Duodenal mucosa (tissue), 2 donors: ENCODE results near the gene C9orf50.

Experiments used
- H3K27ac ChIP-seq: one replicate; pipeline ENCODE4 v1.7.0; 2013; ENCODE audit warnings: low read depth, low read length
- H3K27me3 ChIP-seq, 2 donors: one replicate each; pipeline ENCODE4 v1.7.0; 2013; ENCODE audit warnings: low read length in 2 of 2, control low read depth in 1 of 2; ENCODE audit not compliant: insufficient read depth in 2 of 2, control insufficient read depth in 1 of 2
- H3K36me3 ChIP-seq, 2 donors: one replicate each; pipeline ENCODE4 v1.7.0; 2013; ENCODE audit warnings: low read length in 2 of 2, control low read depth in 1 of 2; ENCODE audit not compliant: insufficient read depth in 2 of 2, control insufficient read depth in 1 of 2
- H3K4me1 ChIP-seq, 2 donors: one replicate each; pipeline ENCODE4 v1.7.0; 2013; ENCODE audit warnings: low read length in 2 of 2, control low read depth in 1 of 2; ENCODE audit not compliant: insufficient read depth in 2 of 2, control insufficient read depth in 1 of 2
- H3K4me3 ChIP-seq, 2 donors: one replicate each; pipeline ENCODE4 v1.7.0; 2013; ENCODE audit warnings: low read length in 2 of 2, low read depth in 1 of 2
- H3K9ac ChIP-seq, 2 donors: one replicate each; pipeline ENCODE4 v1.7.0; 2013; ENCODE audit warnings: low read length in 2 of 2, low read depth in 1 of 2
- H3K9me3 ChIP-seq, 2 donors: one replicate each; pipeline ENCODE4 v1.7.0; 2013; ENCODE audit warnings: low read length in 2 of 2, control low read depth in 1 of 2; ENCODE audit not compliant: control insufficient read depth in 1 of 2

C9orf50 gene

GRCh38 chr9:129661029-129661428, 40.1 kb upstream of the C9orf50 start:
- no peak overlapping the region for H3K27ac ChIP-seq
- H3K4me1 ChIP-seq: no peaks in the 10 kb centered on the region
- H3K9ac ChIP-seq: no peak overlapping the region
- no peaks in the 10 kb centered on the region for H3K9me3 ChIP-seq
- H3K27me3 ChIP-seq: peaks cover 3 to 4% of the 10 kb centered on the region in 2 donors
- H3K4me3 ChIP-seq: no peak overlapping the region
- H3K36me3 ChIP-seq: no peaks in the 10 kb centered on the region

DNA sequence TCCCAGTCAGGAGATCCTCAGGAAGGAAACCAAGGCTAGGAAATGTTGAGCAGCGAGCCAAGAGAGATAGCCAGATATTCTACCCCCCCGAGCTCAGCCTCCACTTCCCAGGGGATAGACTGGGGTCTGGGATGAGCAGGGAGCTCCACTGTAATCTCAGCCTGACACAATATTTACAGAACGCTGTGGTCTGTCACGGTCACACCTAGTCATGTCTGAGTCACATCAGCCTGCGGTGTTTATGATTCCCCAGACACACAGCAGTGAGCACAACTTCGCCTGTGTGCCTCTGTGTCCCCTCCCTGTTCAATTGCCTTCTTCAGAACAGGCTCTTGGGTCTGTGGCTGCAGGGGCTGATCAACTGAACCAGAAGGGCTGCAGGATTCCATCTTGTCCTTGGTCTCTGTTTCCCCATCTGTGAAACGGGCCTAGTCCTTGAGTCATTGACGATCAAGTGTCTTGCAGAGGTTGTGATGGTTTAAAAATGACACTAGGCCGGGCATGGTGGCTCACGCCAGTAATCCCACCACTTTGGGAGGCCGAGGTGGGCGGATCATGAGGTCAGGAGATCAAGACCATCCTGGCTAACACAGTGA, 36.0 kb upstream of the C9orf50 start:
- no peak overlapping the region for H3K27ac ChIP-seq
- peaks cover 0 to 3% of the 10 kb centered on the region in 2 donors for H3K27me3 ChIP-seq
- H3K9ac ChIP-seq: no peak overlapping the region
- no peak overlapping the region for H3K4me3 ChIP-seq
- H3K9me3 ChIP-seq: no peaks in the 10 kb centered on the region
- peaks cover 8 to 11% of the 10 kb centered on the region in 2 donors for H3K4me1 ChIP-seq
- H3K36me3 ChIP-seq: no peaks in the 10 kb centered on the region

GRCh38 chr9:129655696-129656095, 34.8 kb upstream of the C9orf50 start:
- H3K9me3 ChIP-seq: no peaks in the 10 kb centered on the region
- H3K4me3 ChIP-seq: no peak overlapping the region
- no peaks in the 10 kb centered on the region for H3K36me3 ChIP-seq
- no peaks in the 10 kb centered on the region for H3K27me3 ChIP-seq
- no peak overlapping the region for H3K9ac ChIP-seq
- no peak overlapping the region for H3K27ac ChIP-seq
- peaks cover 8 to 11% of the 10 kb centered on the region in 2 donors for H3K4me1 ChIP-seq

DNA sequence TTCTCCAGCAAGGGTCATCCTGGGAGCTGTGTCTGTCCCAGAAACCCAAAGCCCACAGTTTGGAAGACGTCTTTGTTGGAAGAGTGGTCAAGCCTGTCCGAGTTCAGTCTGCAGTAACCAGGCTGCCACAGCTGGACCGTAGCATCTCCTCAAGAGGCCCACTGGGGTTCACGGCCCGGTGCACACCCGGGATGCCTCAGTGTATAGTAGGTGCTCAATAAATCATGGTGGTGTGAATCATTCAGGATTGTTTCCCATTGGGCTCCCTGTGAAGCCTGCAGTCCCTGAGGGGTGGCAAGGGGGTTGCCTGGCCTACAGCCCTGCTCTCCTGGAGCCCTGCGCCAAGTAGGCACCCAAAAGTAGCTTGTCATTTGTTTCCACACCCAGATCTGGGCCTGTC, 34.3 kb upstream of the C9orf50 start:
- no peak overlapping the region for H3K4me3 ChIP-seq

DNA sequence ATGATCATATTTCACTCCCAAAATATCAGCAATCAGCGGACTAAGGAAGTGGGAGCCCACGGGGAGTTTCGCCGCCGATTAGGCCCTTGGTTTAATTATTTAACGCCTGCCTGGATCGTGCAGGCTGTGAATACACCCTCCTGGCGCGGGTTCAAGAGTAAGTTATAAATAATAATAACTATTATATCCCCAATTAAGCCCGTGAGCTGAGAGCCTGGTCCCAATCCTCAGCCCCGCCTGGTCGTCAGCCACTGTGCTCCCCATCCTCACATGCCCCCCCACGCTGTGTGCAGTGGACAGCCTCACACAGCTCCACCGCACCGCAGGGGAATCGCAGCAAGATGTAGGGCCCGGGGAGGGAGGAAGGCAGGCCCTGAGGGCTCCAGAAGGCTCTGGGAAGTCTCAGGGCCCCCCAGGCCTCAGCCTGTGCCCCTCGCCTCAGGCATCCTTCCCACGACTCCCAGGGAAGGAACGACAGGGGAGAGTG, 33.7 kb upstream of the C9orf50 start:
- no peak overlapping the region for H3K4me3 ChIP-seq
- H3K4me1 ChIP-seq: peaks cover 8 to 11% of the 10 kb centered on the region in 2 donors
- H3K9ac ChIP-seq: no peak overlapping the region
- H3K27ac ChIP-seq: no peak overlapping the region
- no peaks in the 10 kb centered on the region for H3K9me3 ChIP-seq
- H3K27me3 ChIP-seq: no peaks in the 10 kb centered on the region
- H3K36me3 ChIP-seq: no peaks in the 10 kb centered on the region

More for the DNA sequence above, 34.3 kb upstream of the C9orf50 start:
- Histone ChIP-seq H3K27me3 (no peaks in the 10 kb centered on the region), H3K9me3 (no peaks in the 10 kb centered on the region), H3K27ac (no peak overlapping the region), H3K9ac (no peak overlapping the region), H3K4me1 (peaks cover 8 to 11% of the 10 kb centered on the region in 2 donors), H3K36me3 (no peaks in the 10 kb centered on the region)

DNA sequence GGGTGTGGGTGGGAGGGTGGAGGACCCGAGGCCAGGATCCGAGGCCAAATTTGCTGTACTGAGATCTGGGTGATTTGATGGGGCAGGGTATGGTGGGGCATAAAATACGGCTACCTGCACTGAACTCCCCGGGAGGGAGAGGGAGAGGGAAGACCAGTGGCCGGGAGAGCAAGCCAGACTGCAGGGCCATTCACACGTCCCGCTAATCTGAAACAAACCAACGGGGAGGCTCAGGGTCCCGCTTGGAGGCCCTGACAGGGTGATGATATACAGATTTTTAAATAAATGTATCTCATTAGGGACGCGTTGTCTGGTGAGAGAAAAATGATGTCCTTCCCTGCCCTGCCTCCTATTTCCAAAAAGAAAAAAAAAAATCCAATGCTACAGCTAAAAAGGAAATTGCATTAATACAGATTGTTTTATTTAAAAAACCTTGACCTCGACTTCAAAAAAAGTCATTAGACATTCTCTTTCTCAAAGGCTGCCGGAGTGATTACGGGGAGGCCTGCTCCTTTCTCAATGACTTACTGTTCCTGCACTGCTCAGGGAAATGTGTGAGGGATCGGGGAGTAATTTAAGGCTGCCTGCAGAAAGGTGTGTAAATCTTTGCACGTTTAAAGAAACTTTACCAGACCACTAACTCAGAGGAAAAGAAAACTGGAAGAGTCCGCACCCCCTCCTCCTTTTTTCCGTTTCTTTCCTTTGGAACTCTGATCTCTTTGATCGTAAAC, 33.1 kb upstream of the C9orf50 start:
- no peak overlapping the region for H3K9ac ChIP-seq
- H3K4me3 ChIP-seq: no peak overlapping the region
- H3K36me3 ChIP-seq: no peaks in the 10 kb centered on the region
- no peaks in the 10 kb centered on the region for H3K27me3 ChIP-seq
- no peak overlapping the region for H3K27ac ChIP-seq
- H3K9me3 ChIP-seq: no peaks in the 10 kb centered on the region
- peaks cover 8 to 11% of the 10 kb centered on the region in 2 donors for H3K4me1 ChIP-seq

GRCh38 chr9:129650680-129651235, 29.9 kb upstream of the C9orf50 start:
- Histone ChIP-seq H3K36me3 (no peaks in the 10 kb centered on the region), H3K27me3 (no peaks in the 10 kb centered on the region), H3K9ac (no peak overlapping the region), H3K9me3 (no peaks in the 10 kb centered on the region), H3K27ac (no peak overlapping the region), H3K4me3 (no peak overlapping the region), H3K4me1 (peaks cover 8 to 11% of the 10 kb centered on the region in 2 donors)

DNA sequence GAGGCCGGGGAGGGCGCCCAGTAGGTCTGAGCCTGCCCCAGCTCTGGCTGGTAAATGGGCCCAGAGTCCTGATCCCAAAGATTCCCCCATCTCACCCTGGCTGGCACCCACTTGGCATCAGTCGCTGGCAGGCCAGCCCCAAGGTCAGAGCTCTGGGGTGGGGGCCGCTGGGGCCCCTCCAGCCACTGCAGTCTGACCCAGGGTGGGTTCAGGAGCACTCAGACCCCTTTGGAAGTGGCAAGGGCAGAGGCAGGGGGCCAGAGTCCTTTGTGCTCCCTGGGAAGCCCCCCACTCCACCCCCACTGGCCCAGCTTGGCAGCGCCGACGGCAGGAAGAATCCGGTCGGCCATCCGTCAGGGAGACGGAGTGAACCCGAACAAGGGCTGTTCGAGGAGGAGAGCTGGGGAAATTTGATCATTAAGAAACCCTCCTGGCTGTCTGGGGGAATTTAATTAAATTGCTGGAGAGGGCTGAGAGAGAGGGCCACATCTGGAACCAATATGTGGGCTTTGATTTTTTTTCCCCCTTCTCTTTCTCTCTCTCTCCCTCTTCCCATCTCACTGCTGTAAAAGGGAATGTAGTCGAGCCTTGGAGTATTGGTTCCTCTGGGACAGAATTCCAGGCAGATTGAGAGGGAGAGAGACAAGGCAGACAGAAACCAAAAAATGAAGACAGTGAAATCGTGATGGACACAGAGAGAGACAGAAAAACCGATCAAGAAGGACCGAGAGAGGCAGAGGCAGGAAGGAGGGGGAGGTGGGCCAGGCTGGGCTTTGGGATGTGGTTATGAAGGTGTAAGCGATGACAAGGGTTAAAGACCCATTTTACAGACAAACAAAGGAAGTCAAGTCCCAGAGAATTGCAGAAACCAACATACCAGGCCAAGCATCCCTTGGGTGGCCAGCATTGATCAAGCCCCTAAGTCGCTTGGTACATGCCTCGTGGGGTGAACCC, 29.1 kb upstream of the C9orf50 start:
- no peaks in the 10 kb centered on the region for H3K27me3 ChIP-seq
- H3K36me3 ChIP-seq: no peaks in the 10 kb centered on the region
- H3K9ac ChIP-seq: no peak overlapping the region
- no peaks in the 10 kb centered on the region for H3K9me3 ChIP-seq
- peaks cover 8 to 10% of the 10 kb centered on the region in 2 donors for H3K4me1 ChIP-seq
- no peak overlapping the region for H3K27ac ChIP-seq
- H3K4me3 ChIP-seq: no peak overlapping the region

- no peak overlapping the region for H3K9ac ChIP-seq
- H3K4me1 ChIP-seq: no peaks in the 10 kb centered on the region
- no peaks in the 10 kb centered on the region for H3K27me3 ChIP-seq
- H3K9me3 ChIP-seq: no peaks in the 10 kb centered on the region
- H3K36me3 ChIP-seq: no peaks in the 10 kb centered on the region
- H3K4me3 ChIP-seq: no peak overlapping the region
- no peak overlapping the region for H3K27ac ChIP-seq
Measured at GRCh38 chr9:129648764-129649115, 27.8 kb upstream of the C9orf50 start.
